Measurements from ENCODE around the gene SLC16A2.

The SLC16A2 gene

GRCh38 chrX:74420196-74421035 lies 877 bp upstream of the SLC16A2 start:
- Histone ChIP-seq H3K27ac (ENCODE audit: insufficient read depth, low read length, poor library complexity, severe bottlenecking) (no peak overlapping the region), H3K4me3 (ENCODE audit: insufficient read depth, low read depth, low read length, poor library complexity, severe bottlenecking) (peak overlapping the region; percentile 52), H3K27me3 (replicated peaks; ENCODE audit: control insufficient read depth, insufficient read depth, low read length, poor library complexity, severe bottlenecking) (peaks cover 5% of the 10 kb centered on the region), H3K4me1 (ENCODE audit: control insufficient read depth, insufficient read depth, low read length, poor library complexity, severe bottlenecking) (peaks cover 5% of the 10 kb centered on the region), H3K9me3 (ENCODE audit: control insufficient read depth, low read length) (no peaks in the 10 kb centered on the region), H3K36me3 (ENCODE audit: control insufficient read depth, insufficient read depth, low read length) (no peaks in the 10 kb centered on the region)
- no peak for DNase-seq

DNA sequence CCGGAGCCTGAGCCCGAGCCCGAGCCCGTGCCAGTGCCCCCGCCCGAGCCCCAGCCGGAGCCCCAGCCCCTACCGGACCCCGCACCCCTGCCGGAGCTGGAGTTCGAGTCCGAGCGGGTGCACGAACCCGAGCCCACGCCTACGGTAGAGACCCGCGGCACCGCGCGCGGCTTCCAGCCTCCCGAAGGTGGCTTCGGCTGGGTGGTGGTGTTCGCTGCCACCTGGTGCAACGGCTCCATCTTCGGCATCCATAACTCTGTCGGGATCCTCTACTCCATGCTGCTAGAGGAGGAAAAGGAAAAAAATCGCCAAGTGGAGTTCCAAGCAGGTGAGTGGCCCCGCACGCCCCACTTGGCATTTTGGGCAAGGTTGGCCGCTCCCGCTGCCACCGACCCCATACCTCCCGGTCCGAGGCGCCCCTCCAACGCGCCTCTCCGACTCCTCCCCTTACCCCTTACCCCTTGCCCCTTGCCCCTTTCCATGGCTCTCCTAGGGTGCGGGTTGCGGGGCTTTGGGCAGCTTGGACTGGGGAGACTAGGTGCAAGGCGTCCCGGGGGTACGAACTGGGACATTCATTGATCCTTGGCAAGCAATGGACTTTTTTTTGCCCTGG lies 553 bp downstream of the SLC16A2 start:
- H3K27ac ChIP-seq (ENCODE audit: insufficient read depth, low read length, poor library complexity, severe bottlenecking) = no peak overlapping the region
- peaks cover 5% of the 10 kb centered on the region for H3K4me1 ChIP-seq (ENCODE audit: control insufficient read depth, insufficient read depth, low read length, poor library complexity, severe bottlenecking)
- DNase-seq = no peak
- H3K4me3 ChIP-seq (ENCODE audit: insufficient read depth, low read depth, low read length, poor library complexity, severe bottlenecking) = peak overlapping the region; percentile 52
- H3K27me3 ChIP-seq (replicated peaks; ENCODE audit: control insufficient read depth, insufficient read depth, low read length, poor library complexity, severe bottlenecking) = peaks cover 5% of the 10 kb centered on the region
- H3K9me3 ChIP-seq (ENCODE audit: control insufficient read depth, low read length) = no peaks in the 10 kb centered on the region
- no peaks in the 10 kb centered on the region for H3K36me3 ChIP-seq (ENCODE audit: control insufficient read depth, insufficient read depth, low read length)

- Histone ChIP-seq H3K4me1 (ENCODE audit: control insufficient read depth, insufficient read depth, low read length, poor library complexity, severe bottlenecking) (peaks cover 5% of the 10 kb centered on the region), H3K36me3 (ENCODE audit: control insufficient read depth, insufficient read depth, low read length) (no peaks in the 10 kb centered on the region), H3K4me3 (ENCODE audit: insufficient read depth, low read depth, low read length, poor library complexity, severe bottlenecking) (peak overlapping the region; percentile 52), H3K9me3 (ENCODE audit: control insufficient read depth, low read length) (no peaks in the 10 kb centered on the region), H3K27ac (ENCODE audit: insufficient read depth, low read length, poor library complexity, severe bottlenecking) (no peak overlapping the region), H3K27me3 (replicated peaks; ENCODE audit: control insufficient read depth, insufficient read depth, low read length, poor library complexity, severe bottlenecking) (peaks cover 5% of the 10 kb centered on the region)
- no peak for DNase-seq
Measured at GRCh38 chrX:74422576-74423288, 1.4 kb downstream of the SLC16A2 start.

- H3K27me3 ChIP-seq (replicated peaks; ENCODE audit: control insufficient read depth, insufficient read depth, low read length, poor library complexity, severe bottlenecking) = peaks cover 5% of the 10 kb centered on the region
- no peaks in the 10 kb centered on the region for H3K9me3 ChIP-seq (ENCODE audit: control insufficient read depth, low read length)
- H3K36me3 ChIP-seq (ENCODE audit: control insufficient read depth, insufficient read depth, low read length) = no peaks in the 10 kb centered on the region
- no peak for DNase-seq
- peaks cover 5% of the 10 kb centered on the region for H3K4me1 ChIP-seq (ENCODE audit: control insufficient read depth, insufficient read depth, low read length, poor library complexity, severe bottlenecking)
- H3K4me3 ChIP-seq (ENCODE audit: insufficient read depth, low read depth, low read length, poor library complexity, severe bottlenecking) = no peak overlapping the region
- no peak overlapping the region for H3K27ac ChIP-seq (ENCODE audit: insufficient read depth, low read length, poor library complexity, severe bottlenecking)
Measured at GRCh38 chrX:74423289-74423998, 2.2 kb downstream of the SLC16A2 start.

- Histone ChIP-seq H3K9me3 (ENCODE audit: control insufficient read depth, low read length) (no peaks in the 10 kb centered on the region), H3K27me3 (replicated peaks; ENCODE audit: control insufficient read depth, insufficient read depth, low read length, poor library complexity, severe bottlenecking) (no peaks in the 10 kb centered on the region), H3K4me1 (ENCODE audit: control insufficient read depth, insufficient read depth, low read length, poor library complexity, severe bottlenecking) (peaks cover 2% of the 10 kb centered on the region), H3K4me3 (ENCODE audit: insufficient read depth, low read depth, low read length, poor library complexity, severe bottlenecking) (no peak overlapping the region), H3K36me3 (ENCODE audit: control insufficient read depth, insufficient read depth, low read length) (no peaks in the 10 kb centered on the region), H3K27ac (ENCODE audit: insufficient read depth, low read length, poor library complexity, severe bottlenecking) (no peak overlapping the region)
- no peak for DNase-seq
Measured at GRCh38 chrX:74426071-74426470, 4.8 kb downstream of the SLC16A2 start.

DNA sequence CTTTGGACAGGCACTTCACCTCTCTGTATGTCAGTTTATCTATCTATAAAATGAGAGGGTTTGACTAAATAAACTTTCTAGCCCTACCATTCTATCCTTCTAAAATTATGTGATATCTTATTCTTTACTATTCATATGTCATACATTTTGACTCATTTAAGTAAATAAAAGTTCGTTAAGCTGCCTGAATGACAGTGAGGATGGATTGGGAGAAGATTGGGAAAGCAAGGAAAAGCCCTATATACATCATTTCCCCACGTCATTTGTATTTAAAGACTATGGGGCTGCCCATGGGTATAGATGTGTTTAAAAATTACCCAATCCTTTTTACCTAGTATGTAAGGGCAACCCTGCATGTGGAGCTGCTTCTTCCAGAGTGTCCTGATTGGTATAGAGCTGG lies 5.3 kb downstream of the SLC16A2 start:
- H3K4me1 ChIP-seq (ENCODE audit: control insufficient read depth, insufficient read depth, low read length, poor library complexity, severe bottlenecking) = peaks cover 2% of the 10 kb centered on the region
- H3K27me3 ChIP-seq (replicated peaks; ENCODE audit: control insufficient read depth, insufficient read depth, low read length, poor library complexity, severe bottlenecking) = no peaks in the 10 kb centered on the region
- H3K36me3 ChIP-seq (ENCODE audit: control insufficient read depth, insufficient read depth, low read length) = no peaks in the 10 kb centered on the region
- no peaks in the 10 kb centered on the region for H3K9me3 ChIP-seq (ENCODE audit: control insufficient read depth, low read length)
- no peak for DNase-seq
- H3K4me3 ChIP-seq (ENCODE audit: insufficient read depth, low read depth, low read length, poor library complexity, severe bottlenecking) = no peak overlapping the region
- no peak overlapping the region for H3K27ac ChIP-seq (ENCODE audit: insufficient read depth, low read length, poor library complexity, severe bottlenecking)

DNA sequence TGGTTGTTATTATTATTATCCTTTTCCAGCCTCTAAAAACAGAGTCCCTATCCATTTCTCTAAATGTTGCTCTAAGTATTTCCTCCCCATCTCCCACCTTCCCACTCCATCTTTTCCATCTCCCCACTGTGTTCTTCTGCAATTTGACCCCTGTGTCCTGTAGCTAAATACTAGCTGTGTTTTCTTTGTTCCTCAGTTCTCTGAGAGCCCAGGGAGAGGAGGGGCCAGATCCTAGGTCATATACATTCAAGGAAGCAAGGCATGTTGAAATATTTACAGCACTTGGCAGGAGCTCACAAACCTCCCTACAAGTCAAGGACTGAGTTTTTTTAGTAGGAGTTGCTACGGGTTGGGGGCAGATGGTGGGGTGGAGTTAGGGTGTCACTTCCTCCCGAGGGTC lies 10.5 kb downstream of the SLC16A2 start:
- H3K9me3 ChIP-seq (ENCODE audit: control insufficient read depth, low read length) = no peaks in the 10 kb centered on the region
- no peaks in the 10 kb centered on the region for H3K27me3 ChIP-seq (replicated peaks; ENCODE audit: control insufficient read depth, insufficient read depth, low read length, poor library complexity, severe bottlenecking)
- H3K4me1 ChIP-seq (ENCODE audit: control insufficient read depth, insufficient read depth, low read length, poor library complexity, severe bottlenecking) = no peaks in the 10 kb centered on the region
- no peak for DNase-seq
- no peak overlapping the region for H3K27ac ChIP-seq (ENCODE audit: insufficient read depth, low read length, poor library complexity, severe bottlenecking)
- no peak overlapping the region for H3K4me3 ChIP-seq (ENCODE audit: insufficient read depth, low read depth, low read length, poor library complexity, severe bottlenecking)
- no peaks in the 10 kb centered on the region for H3K36me3 ChIP-seq (ENCODE audit: control insufficient read depth, insufficient read depth, low read length)

- H3K9me3 ChIP-seq (ENCODE audit: control insufficient read depth, low read length) = no peaks in the 10 kb centered on the region
- DNase-seq = no peak
Measured at GRCh38 chrX:74434336-74434735, 13.0 kb downstream of the SLC16A2 start.

GRCh38 chrX:74437530-74437929 lies 16.2 kb downstream of the SLC16A2 start:
- no peak overlapping the region for H3K4me3 ChIP-seq (ENCODE audit: insufficient read depth, low read depth, low read length, poor library complexity, severe bottlenecking)
- DNase-seq = no peak
- H3K27ac ChIP-seq (ENCODE audit: insufficient read depth, low read length, poor library complexity, severe bottlenecking) = no peak overlapping the region
- H3K36me3 ChIP-seq (ENCODE audit: control insufficient read depth, insufficient read depth, low read length) = no peaks in the 10 kb centered on the region
- H3K4me1 ChIP-seq (ENCODE audit: control insufficient read depth, insufficient read depth, low read length, poor library complexity, severe bottlenecking) = no peaks in the 10 kb centered on the region
- H3K27me3 ChIP-seq (replicated peaks; ENCODE audit: control insufficient read depth, insufficient read depth, low read length, poor library complexity, severe bottlenecking) = no peaks in the 10 kb centered on the region
- no peaks in the 10 kb centered on the region for H3K9me3 ChIP-seq (ENCODE audit: control insufficient read depth, low read length)

More at GRCh38 chrX:74434336-74434735, 13.0 kb downstream of the SLC16A2 start:
- no peaks in the 10 kb centered on the region for H3K27me3 ChIP-seq (replicated peaks; ENCODE audit: control insufficient read depth, insufficient read depth, low read length, poor library complexity, severe bottlenecking)
- H3K36me3 ChIP-seq (ENCODE audit: control insufficient read depth, insufficient read depth, low read length) = no peaks in the 10 kb centered on the region
- no peak overlapping the region for H3K4me3 ChIP-seq (ENCODE audit: insufficient read depth, low read depth, low read length, poor library complexity, severe bottlenecking)
- no peak overlapping the region for H3K27ac ChIP-seq (ENCODE audit: insufficient read depth, low read length, poor library complexity, severe bottlenecking)
- H3K4me1 ChIP-seq (ENCODE audit: control insufficient read depth, insufficient read depth, low read length, poor library complexity, severe bottlenecking) = no peaks in the 10 kb centered on the region
